Prostate gland (tissue), 2 donors: ENCODE data around the gene DLG2.

ENCODE experiments used
- CTCF ChIP-seq, 4 experiments: fragments of 200-600 bp in 2 of 4; fragments of 450-650 bp in 2 of 4; sonication (generic) in 2 of 4; IDR thresholded peaks; 1 replicate in 3 of 4; 2 replicates in 1 of 4; pipeline ENCODE4 v1.5.1; 2016 to 2019; ENCODE audit warnings: antibody characterized with exemption in 4 of 4, mild to moderate bottlenecking in 2 of 4, moderate library complexity in 2 of 4
- POLR2A ChIP-seq: fragments of 450-650 bp; IDR thresholded peaks from one replicate; pipeline ENCODE4 v1.6.1; 2016; ENCODE audit warnings: antibody characterized with exemption, mild to moderate bottlenecking
- POLR2AphosphoS5 ChIP-seq: sonication (generic); formaldehyde crosslinking; IDR thresholded peaks from one replicate; pipeline ENCODE4 v1.6.1; 2017; ENCODE audit warnings: antibody characterized with exemption

GRCh38 chr11:84757711-84758110 is 869.4 kb downstream of the DLG2 start:
- TF ChIP-seq CTCF (IDR thresholded peaks at IDR 0.05) (no peak), POLR2A (no peak), POLR2AphosphoS5 (no peak)
